Ectodermal cell (in vitro differentiated cells): Measurements from ENCODE around the gene VWA8.
"Not testable (repeated sequence)": the region's sequence is repeated elsewhere in the genome, so short reads cannot be mapped to it uniquely, and the experiment has no call there.

ENCODE experiments used
- H3K27ac ChIP-seq: 2 replicates; pipeline ENCODE4 v1.7.0; 2013; ENCODE audit warnings: mild to moderate bottlenecking, low read depth, low read length; ENCODE audit not compliant: insufficient read depth, poor library complexity, severe bottlenecking
- H3K27me3 ChIP-seq: 2 replicates; pipeline ENCODE4 v1.7.0; 2013; ENCODE audit warnings: mild to moderate bottlenecking, low read length; ENCODE audit not compliant: insufficient read depth, control insufficient read depth, poor library complexity, severe bottlenecking
- H3K36me3 ChIP-seq: one replicate; pipeline ENCODE4 v1.7.0; 2013; ENCODE audit warnings: low read length; ENCODE audit not compliant: control insufficient read depth, insufficient read depth
- H3K4me1 ChIP-seq: one replicate; pipeline ENCODE4 v1.7.0; 2013; ENCODE audit warnings: low read length; ENCODE audit not compliant: control insufficient read depth, insufficient read depth
- H3K4me3 ChIP-seq: 2 replicates; pipeline ENCODE4 v1.7.0; 2013; ENCODE audit warnings: low read depth, low read length, control low read depth; ENCODE audit not compliant: insufficient read depth
- H3K9me3 ChIP-seq: 2 replicates; pipeline ENCODE4 v1.7.0; 2013; ENCODE audit warnings: mild to moderate bottlenecking, low read length, moderate library complexity; ENCODE audit not compliant: control insufficient read depth
- WGBS, 2 experiments: methylation state at CpG; one replicate each; pipeline ENCODE4 v1.1.7; 2013; ENCODE audit warnings: missing lambda C conversion rate in 2 of 2; 5-methylcytosine and 5-hydroxymethylcytosine counted together

Gene VWA8

GRCh38 chr13:41915081-41915480 is 45.8 kb downstream of the VWA8 start:
- Histone ChIP-seq H3K4me3 (no peak overlapping the region), H3K27ac (no peak overlapping the region), H3K36me3 (no peaks in the 10 kb centered on the region), H3K27me3 (no peaks in the 10 kb centered on the region), H3K9me3 (no peaks in the 10 kb centered on the region), H3K4me1 (no peaks in the 10 kb centered on the region)

GRCh38 chr13:41914552-41914951 is 46.4 kb downstream of the VWA8 start:
- Histone ChIP-seq H3K4me1 (no peaks in the 10 kb centered on the region), H3K27ac (no peak overlapping the region)

GRCh38 chr13:41909506-41909905 is 51.4 kb downstream of the VWA8 start:
- H3K27ac ChIP-seq: no peak overlapping the region
- H3K9me3 ChIP-seq: no peaks in the 10 kb centered on the region
- WGBS, 2 experiments: 88 to 93% methylated on average over 2 of the region's 2 CpGs

More at GRCh38 chr13:41914552-41914951, 46.4 kb downstream of the VWA8 start:
- no peaks in the 10 kb centered on the region for H3K36me3 ChIP-seq
- H3K27me3 ChIP-seq: no peaks in the 10 kb centered on the region
- no peaks in the 10 kb centered on the region for H3K9me3 ChIP-seq
- no peak overlapping the region for H3K4me3 ChIP-seq

GRCh38 chr13:41905600-41906254 is 55.2 kb downstream of the VWA8 start:
- 59 to 100% methylated on average over 1 to 2 of the region's 2 CpGs for WGBS, 2 experiments
- H3K27me3 ChIP-seq: no peaks in the 10 kb centered on the region
- H3K9me3 ChIP-seq: no peaks in the 10 kb centered on the region
- no peaks in the 10 kb centered on the region for H3K4me1 ChIP-seq
- no peak overlapping the region for H3K27ac ChIP-seq
- no peak overlapping the region for H3K4me3 ChIP-seq
- H3K36me3 ChIP-seq: no peaks in the 10 kb centered on the region

More at GRCh38 chr13:41909506-41909905, 51.4 kb downstream of the VWA8 start:
- Histone ChIP-seq H3K36me3 (no peaks in the 10 kb centered on the region), H3K4me3 (no peak overlapping the region), H3K27me3 (no peaks in the 10 kb centered on the region), H3K4me1 (no peaks in the 10 kb centered on the region)

GRCh38 chr13:41900918-41901317 is 60.0 kb downstream of the VWA8 start:
- no peaks in the 10 kb centered on the region for H3K9me3 ChIP-seq

GRCh38 chr13:41898411-41898810 is 62.5 kb downstream of the VWA8 start:
- not testable (repeated sequence) for H3K4me1 ChIP-seq, H3K27ac ChIP-seq, H3K36me3 ChIP-seq, H3K9me3 ChIP-seq, H3K4me3 ChIP-seq, H3K27me3 ChIP-seq
- 97 to 99% methylated on average over 11 to 13 of the region's 24 CpGs for WGBS, 2 experiments

More at GRCh38 chr13:41900918-41901317, 60.0 kb downstream of the VWA8 start:
- H3K27me3 ChIP-seq: no peaks in the 10 kb centered on the region
- H3K27ac ChIP-seq: no peak overlapping the region
- H3K4me1 ChIP-seq: no peaks in the 10 kb centered on the region
- H3K4me3 ChIP-seq: no peak overlapping the region
- H3K36me3 ChIP-seq: no peaks in the 10 kb centered on the region

- Histone ChIP-seq H3K27ac (no peak overlapping the region), H3K4me3 (no peak overlapping the region), H3K9me3 (no peaks in the 10 kb centered on the region), H3K27me3 (no peaks in the 10 kb centered on the region), H3K36me3 (no peaks in the 10 kb centered on the region), H3K4me1 (no peaks in the 10 kb centered on the region)
- WGBS, 2 experiments: 87 to 100% methylated on average over 2 of the region's 2 CpGs
Measured at GRCh38 chr13:41897126-41897525, 63.8 kb downstream of the VWA8 start.

GRCh38 chr13:41895478-41895877 is 65.4 kb downstream of the VWA8 start:
- no peaks in the 10 kb centered on the region for H3K36me3 ChIP-seq

GRCh38 chr13:41891119-41891518 is 69.8 kb downstream of the VWA8 start:
- no peaks in the 10 kb centered on the region for H3K36me3 ChIP-seq
- WGBS, 2 experiments: 89 to 91% methylated on average over 4 of the region's 4 CpGs
- no peaks in the 10 kb centered on the region for H3K4me1 ChIP-seq
- H3K27ac ChIP-seq: no peak overlapping the region
- no peaks in the 10 kb centered on the region for H3K27me3 ChIP-seq
- H3K4me3 ChIP-seq: no peak overlapping the region
- H3K9me3 ChIP-seq: no peaks in the 10 kb centered on the region

More at GRCh38 chr13:41895478-41895877, 65.4 kb downstream of the VWA8 start:
- Histone ChIP-seq H3K27me3 (no peaks in the 10 kb centered on the region), H3K4me1 (no peaks in the 10 kb centered on the region), H3K27ac (no peak overlapping the region), H3K9me3 (no peaks in the 10 kb centered on the region), H3K4me3 (no peak overlapping the region)
- 93 to 100% methylated on average over 1 of the region's 1 CpG for WGBS, 2 experiments

GRCh38 chr13:41883147-41883546 is 77.8 kb downstream of the VWA8 start:
- H3K27ac ChIP-seq: no peak overlapping the region
- H3K27me3 ChIP-seq: no peaks in the 10 kb centered on the region
- no peaks in the 10 kb centered on the region for H3K9me3 ChIP-seq
- no peaks in the 10 kb centered on the region for H3K36me3 ChIP-seq
- H3K4me1 ChIP-seq: no peaks in the 10 kb centered on the region
- H3K4me3 ChIP-seq: no peak overlapping the region

GRCh38 chr13:41881890-41882289 is 79.0 kb downstream of the VWA8 start:
- 92 to 95% methylated on average over 22 to 23 of the region's 32 CpGs for WGBS, 2 experiments

More at GRCh38 chr13:41881890-41882289, 79.0 kb downstream of the VWA8 start:
- H3K4me3 ChIP-seq, H3K27ac ChIP-seq, H3K4me1 ChIP-seq, H3K9me3 ChIP-seq, H3K27me3 ChIP-seq, H3K36me3 ChIP-seq: not testable (repeated sequence)
